ENCODE measurements around the gene COL24A1.

DNA sequence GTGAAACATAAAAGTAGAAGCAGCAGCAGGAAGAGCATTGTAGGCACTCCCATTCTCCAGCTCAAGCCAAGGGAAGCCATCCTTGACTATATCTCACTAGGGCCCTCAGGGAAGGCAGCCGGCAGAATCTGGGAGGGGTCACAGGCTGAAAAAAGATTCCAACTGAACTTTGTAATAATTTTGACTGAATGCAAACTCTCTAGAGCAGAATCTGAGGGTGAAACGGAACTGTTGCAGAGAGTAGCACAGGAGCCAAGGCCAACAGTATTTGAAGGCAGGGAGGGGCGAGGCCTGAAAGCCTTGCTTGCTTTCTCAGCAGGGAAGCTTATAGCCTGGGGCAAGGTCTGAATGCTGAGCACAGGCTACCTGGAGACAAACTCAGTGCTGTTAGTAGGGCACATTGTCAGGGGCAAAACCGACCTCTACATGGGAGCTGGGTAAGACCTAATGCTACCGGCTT, 180.6 kb downstream of the COL24A1 start:
- TF ChIP-seq, protein P1, sequence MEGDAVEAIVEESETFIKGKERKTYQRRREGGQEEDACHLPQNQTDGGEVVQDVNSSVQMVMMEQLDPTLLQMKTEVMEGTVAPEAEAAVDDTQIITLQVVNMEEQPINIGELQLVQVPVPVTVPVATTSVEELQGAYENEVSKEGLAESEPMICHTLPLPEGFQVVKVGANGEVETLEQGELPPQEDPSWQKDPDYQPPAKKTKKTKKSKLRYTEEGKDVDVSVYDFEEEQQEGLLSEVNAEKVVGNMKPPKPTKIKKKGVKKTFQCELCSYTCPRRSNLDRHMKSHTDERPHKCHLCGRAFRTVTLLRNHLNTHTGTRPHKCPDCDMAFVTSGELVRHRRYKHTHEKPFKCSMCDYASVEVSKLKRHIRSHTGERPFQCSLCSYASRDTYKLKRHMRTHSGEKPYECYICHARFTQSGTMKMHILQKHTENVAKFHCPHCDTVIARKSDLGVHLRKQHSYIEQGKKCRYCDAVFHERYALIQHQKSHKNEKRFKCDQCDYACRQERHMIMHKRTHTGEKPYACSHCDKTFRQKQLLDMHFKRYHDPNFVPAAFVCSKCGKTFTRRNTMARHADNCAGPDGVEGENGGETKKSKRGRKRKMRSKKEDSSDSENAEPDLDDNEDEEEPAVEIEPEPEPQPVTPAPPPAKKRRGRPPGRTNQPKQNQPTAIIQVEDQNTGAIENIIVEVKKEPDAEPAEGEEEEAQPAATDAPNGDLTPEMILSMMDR (IDR thresholded peaks at IDR 0.05; ENCODE audit: low read depth, low read length, poor library complexity, severe bottlenecking), result no peak
- no peak for TF ChIP-seq EZH2phosphoT487 (IDR thresholded peaks at IDR 0.05; ENCODE audit: borderline replicate concordance, low read length)

All from DOHH2 (cell line).